ENCODE measurements around the gene SNTG2.

- TF ChIP-seq POLR2AphosphoS5 (IDR thresholded peaks at IDR 0.05; ENCODE audit: insufficient read depth, low read depth, low read length): no peak
- TF ChIP-seq, protein P1, sequence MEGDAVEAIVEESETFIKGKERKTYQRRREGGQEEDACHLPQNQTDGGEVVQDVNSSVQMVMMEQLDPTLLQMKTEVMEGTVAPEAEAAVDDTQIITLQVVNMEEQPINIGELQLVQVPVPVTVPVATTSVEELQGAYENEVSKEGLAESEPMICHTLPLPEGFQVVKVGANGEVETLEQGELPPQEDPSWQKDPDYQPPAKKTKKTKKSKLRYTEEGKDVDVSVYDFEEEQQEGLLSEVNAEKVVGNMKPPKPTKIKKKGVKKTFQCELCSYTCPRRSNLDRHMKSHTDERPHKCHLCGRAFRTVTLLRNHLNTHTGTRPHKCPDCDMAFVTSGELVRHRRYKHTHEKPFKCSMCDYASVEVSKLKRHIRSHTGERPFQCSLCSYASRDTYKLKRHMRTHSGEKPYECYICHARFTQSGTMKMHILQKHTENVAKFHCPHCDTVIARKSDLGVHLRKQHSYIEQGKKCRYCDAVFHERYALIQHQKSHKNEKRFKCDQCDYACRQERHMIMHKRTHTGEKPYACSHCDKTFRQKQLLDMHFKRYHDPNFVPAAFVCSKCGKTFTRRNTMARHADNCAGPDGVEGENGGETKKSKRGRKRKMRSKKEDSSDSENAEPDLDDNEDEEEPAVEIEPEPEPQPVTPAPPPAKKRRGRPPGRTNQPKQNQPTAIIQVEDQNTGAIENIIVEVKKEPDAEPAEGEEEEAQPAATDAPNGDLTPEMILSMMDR (IDR thresholded peaks at IDR 0.05; ENCODE audit: extremely low read depth in 1 of 2, insufficient read depth in 1 of 2, low read depth in 1 of 2, low read length in 2 of 2): no peak
- TF ChIP-seq POLR2A (IDR thresholded peaks at IDR 0.05; ENCODE audit: low read depth, low read length): no peak
- TF ChIP-seq EZH2 (IDR thresholded peaks at IDR 0.05; ENCODE audit: borderline replicate concordance, low read depth, low read length, severe bottlenecking): no peak
- TF ChIP-seq FOS (IDR thresholded peaks at IDR 0.05; ENCODE audit: borderline replicate concordance, insufficient read depth, low read length): no peak
- TF ChIP-seq MYC (IDR thresholded peaks at IDR 0.05; ENCODE audit: low read depth, low read length): no peak
- TF ChIP-seq, protein P2, sequence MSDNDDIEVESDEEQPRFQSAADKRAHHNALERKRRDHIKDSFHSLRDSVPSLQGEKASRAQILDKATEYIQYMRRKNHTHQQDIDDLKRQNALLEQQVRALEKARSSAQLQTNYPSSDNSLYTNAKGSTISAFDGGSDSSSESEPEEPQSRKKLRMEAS (IDR thresholded peaks at IDR 0.05; ENCODE audit: insufficient read depth, insufficient read length): no peak
These were observed 374.2 kb downstream of the SNTG2 start for GRCh38 chr2:1324884-1325283.
